Uterus (tissue), 4 donors: ENCODE results near the gene RAP1GAP. TPM values are rescaled to one million over a fixed set of nuclear protein-coding genes. Genes with fewer than 3 reads are reported as not detected.

Experiments used
- DNase-seq, 2 donors: peaks; one replicate each; pipeline ENCODE4 v3.0.0-alpha.2; 2019 to 2020
- H3K27ac ChIP-seq, 2 donors: fragments of 200-600 bp; sonication (generic); 1 replicate in 1 of 2; 2 replicates in 1 of 2; pipeline ENCODE4 v1.5.1; 2016 to 2018
- H3K27me3 ChIP-seq, 2 donors: fragments of 200-600 bp; sonication (generic); one replicate each; pipeline ENCODE4 v1.5.1; 2018 to 2019; ENCODE audit warnings: control low read depth in 1 of 2
- H3K36me3 ChIP-seq, 2 donors: fragments of 200-600 bp; sonication (generic); one replicate each; pipeline ENCODE4 v1.5.1; 2019; ENCODE audit warnings: control low read depth in 1 of 2
- H3K4me1 ChIP-seq, 2 donors: fragments of 200-600 bp; sonication (generic); one replicate each; pipeline ENCODE4 v1.5.1; 2018 to 2019; ENCODE audit warnings: control low read depth in 1 of 2
- H3K4me3 ChIP-seq, 2 donors: fragments of 200-600 bp; sonication (generic); 1 replicate in 1 of 2; 2 replicates in 1 of 2; pipeline ENCODE4 v1.5.1; 2018 to 2019; ENCODE audit warnings: mild to moderate bottlenecking in 1 of 2
- H3K9me3 ChIP-seq, 2 donors: fragments of 200-600 bp; sonication (generic); one replicate each; pipeline ENCODE4 v1.5.1; 2019; ENCODE audit warnings: control low read depth in 1 of 2
- CTCF ChIP-seq, 4 experiments: fragments of 200-600 bp in 2 of 4; fragments of 450-650 bp in 2 of 4; sonication (generic) in 2 of 4; IDR thresholded peaks; one replicate each; pipeline ENCODE4 v1.5.1; 2016 to 2019; ENCODE audit warnings: antibody characterized with exemption in 4 of 4, mild to moderate bottlenecking in 2 of 4, moderate library complexity in 1 of 4
- POLR2A ChIP-seq, 2 donors: fragments of 450-650 bp; IDR thresholded peaks; one replicate each; pipeline ENCODE4 v1.6.1; 2016; ENCODE audit warnings: antibody characterized with exemption in 2 of 2, mild to moderate bottlenecking in 1 of 2, moderate library complexity in 1 of 2
- intact Hi-C: fragments of 100-400 bp; cut with DNase I; formaldehyde crosslinking; loops from one replicate; pipeline ENCODE4 v1.15.1; 2023; ENCODE audit warnings: low total_unique reads
- total RNA-seq, 4 donors: library from RNA; depleted of rRNA in 3 of 4; stranded (reverse); fragments of >200 nt in 3 of 4; gene quantifications; one replicate each; pipeline versions ENCODE4 v1.1.0 to v1.2.4, GENCODE V29; 2014 to 2023
- donor health status: DM: yes; HTN: yes; CAD: no.

RAP1GAP gene
- total RNA-seq, 4 donors from 2014 or later: 0.18 to 6.9 TPM; not detected in 2

- intact Hi-C loops: no loop called here
Observed at GRCh38 chr1:21575351-21575942, 93.7 kb downstream of the RAP1GAP start.

GRCh38 chr1:21574466-21575151 is 94.5 kb downstream of the RAP1GAP start:
- peak; percentile 30 to 49 for DNase-seq
- TF ChIP-seq POLR2A (IDR thresholded peaks at IDR 0.05) (no peak), CTCF (IDR thresholded peaks at IDR 0.05) (no peak)
- no peaks in the 10 kb centered on the region for H3K9me3 ChIP-seq
- H3K4me3 ChIP-seq: no peak overlapping the region
- no peaks in the 10 kb centered on the region for H3K4me1 ChIP-seq
- peak overlapping the region; percentile 51 to 62 for H3K27ac ChIP-seq
- no peaks in the 10 kb centered on the region for H3K27me3 ChIP-seq
- intact Hi-C loops: no loop called here
- no peaks in the 10 kb centered on the region for H3K36me3 ChIP-seq

More at GRCh38 chr1:21575351-21575942, 93.7 kb downstream of the RAP1GAP start:
- Histone ChIP-seq H3K36me3 (no peaks in the 10 kb centered on the region), H3K27me3 (no peaks in the 10 kb centered on the region), H3K9me3 (no peaks in the 10 kb centered on the region), H3K4me3 (no peak overlapping the region), H3K27ac (peak overlapping the region in 1 of 2 donors; percentile 51), H3K4me1 (no peaks in the 10 kb centered on the region)
- TF ChIP-seq POLR2A (IDR thresholded peaks at IDR 0.05): no peak
- no peak for TF ChIP-seq CTCF (IDR thresholded peaks at IDR 0.05)
- no peak for DNase-seq

- H3K27ac ChIP-seq: peak overlapping the region in 1 of 2 donors; percentile 51
- no peaks in the 10 kb centered on the region for H3K4me1 ChIP-seq
- H3K9me3 ChIP-seq: no peaks in the 10 kb centered on the region
- intact Hi-C loops: no loop called here
- TF ChIP-seq CTCF (IDR thresholded peaks at IDR 0.05) (peak in 3 of 4 experiments; percentile 15 to 65 (median 50)), POLR2A (IDR thresholded peaks at IDR 0.05) (no peak)
- H3K36me3 ChIP-seq: no peaks in the 10 kb centered on the region
- DNase-seq: peak; percentile 33 to 63
- H3K27me3 ChIP-seq: no peaks in the 10 kb centered on the region
- no peak overlapping the region for H3K4me3 ChIP-seq
Observed at GRCh38 chr1:21573971-21574465, 95.1 kb downstream of the RAP1GAP start.

- H3K27me3 ChIP-seq: no peaks in the 10 kb centered on the region
- no peaks in the 10 kb centered on the region for H3K9me3 ChIP-seq
- H3K4me1 ChIP-seq: no peaks in the 10 kb centered on the region
- TF ChIP-seq POLR2A (IDR thresholded peaks at IDR 0.05) (no peak), CTCF (IDR thresholded peaks at IDR 0.05) (no peak)
- intact Hi-C loops: no loop called here
- DNase-seq: no peak
- no peak overlapping the region for H3K4me3 ChIP-seq
- no peak overlapping the region for H3K27ac ChIP-seq
- no peaks in the 10 kb centered on the region for H3K36me3 ChIP-seq
Observed at GRCh38 chr1:21573475-21573874, 95.7 kb downstream of the RAP1GAP start.

DNA sequence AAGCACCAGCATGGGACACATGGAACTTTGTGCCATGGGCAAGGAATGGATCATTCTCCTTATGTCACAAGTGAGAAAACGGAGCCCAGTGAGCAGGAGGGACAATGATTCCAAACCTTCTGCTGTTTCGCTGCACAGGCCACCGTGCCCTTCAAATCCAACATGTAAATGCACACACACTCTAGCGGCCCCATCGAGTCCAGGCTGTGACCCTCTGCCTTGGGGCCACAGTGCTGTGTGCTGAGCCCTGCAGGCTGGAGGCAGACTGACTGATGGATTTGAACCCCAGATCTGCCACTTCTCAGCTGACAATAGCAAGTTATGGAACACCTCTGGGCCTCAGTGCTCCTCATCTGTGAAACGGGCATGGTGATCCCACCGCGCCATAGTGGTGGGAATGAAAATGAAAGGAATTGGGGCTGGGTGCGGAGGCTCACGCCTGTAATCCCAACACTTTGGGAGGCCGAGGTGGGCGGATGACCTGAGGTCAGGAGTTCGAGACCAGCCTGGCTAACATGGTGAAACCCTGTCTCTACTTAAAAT is 96.4 kb downstream of the RAP1GAP start:
- Histone ChIP-seq H3K27me3 (no peaks in the 10 kb centered on the region), H3K4me1 (no peaks in the 10 kb centered on the region), H3K9me3 (no peaks in the 10 kb centered on the region), H3K36me3 (no peaks in the 10 kb centered on the region), H3K27ac (no peak overlapping the region), H3K4me3 (no peak overlapping the region)
- intact Hi-C loops: no loop called here
- TF ChIP-seq CTCF (IDR thresholded peaks at IDR 0.05): no peak
- no peak for DNase-seq
